GM18498 (cell line): ENCODE results near the gene ZNF544.

Source experiments
- ATAC-seq: cut with Tn5 transposase; IDR thresholded peaks from one replicate; pipeline ENCODE4 v1.9.1; 2021; ENCODE audit warnings: mild to moderate bottlenecking, moderate library complexity; ENCODE audit not compliant: unreplicated experiment

Gene ZNF544

DNA sequence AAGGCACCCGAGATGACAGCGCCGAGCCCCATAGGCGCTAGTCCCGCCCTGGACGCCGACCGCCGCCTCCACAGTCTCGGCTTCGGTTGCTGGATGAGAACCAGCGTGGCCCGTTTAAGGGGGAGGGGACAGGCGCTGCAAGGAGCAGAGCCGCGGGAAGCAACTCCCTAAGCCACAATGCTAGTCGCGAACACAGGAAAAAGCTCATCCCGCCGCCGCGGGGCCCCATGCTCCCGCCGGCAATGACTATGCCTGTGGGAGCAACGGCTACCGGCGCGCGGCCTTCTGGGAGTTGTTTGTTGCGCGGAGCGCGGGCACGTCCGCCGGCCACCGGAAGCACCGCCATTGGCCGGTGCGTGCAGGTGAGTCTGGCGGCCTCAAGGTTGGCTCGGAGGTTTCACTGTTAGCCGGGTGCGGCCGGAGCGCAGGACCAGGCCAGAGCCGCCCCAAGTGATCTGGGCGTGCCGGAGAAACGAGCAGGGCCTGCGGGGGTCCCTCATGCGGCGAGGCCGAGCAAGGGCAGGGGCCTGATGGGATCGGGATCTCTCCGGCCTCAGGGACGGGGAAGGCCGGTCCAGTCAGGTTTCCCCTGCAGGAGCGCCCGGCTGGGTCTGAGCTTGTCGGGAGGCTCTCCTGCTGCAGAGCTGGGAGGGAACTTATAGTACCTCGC lies at the start of gene ZNF544:
ZNF544 (plus strand) TSS at position 330 of the 670 bp plus-strand sequence. CDS start 15,110 bp downstream, outside the sequence.
- ATAC-seq: peak; percentile 89

GRCh38 chr19:58181902-58182576 lies 46.7 kb upstream of the ZNF544 start:
- ATAC-seq: no peak

- ATAC-seq: peak; percentile 6
These were observed 46.1 kb upstream of the ZNF544 start for GRCh38 chr19:58182577-58182988.

DNA sequence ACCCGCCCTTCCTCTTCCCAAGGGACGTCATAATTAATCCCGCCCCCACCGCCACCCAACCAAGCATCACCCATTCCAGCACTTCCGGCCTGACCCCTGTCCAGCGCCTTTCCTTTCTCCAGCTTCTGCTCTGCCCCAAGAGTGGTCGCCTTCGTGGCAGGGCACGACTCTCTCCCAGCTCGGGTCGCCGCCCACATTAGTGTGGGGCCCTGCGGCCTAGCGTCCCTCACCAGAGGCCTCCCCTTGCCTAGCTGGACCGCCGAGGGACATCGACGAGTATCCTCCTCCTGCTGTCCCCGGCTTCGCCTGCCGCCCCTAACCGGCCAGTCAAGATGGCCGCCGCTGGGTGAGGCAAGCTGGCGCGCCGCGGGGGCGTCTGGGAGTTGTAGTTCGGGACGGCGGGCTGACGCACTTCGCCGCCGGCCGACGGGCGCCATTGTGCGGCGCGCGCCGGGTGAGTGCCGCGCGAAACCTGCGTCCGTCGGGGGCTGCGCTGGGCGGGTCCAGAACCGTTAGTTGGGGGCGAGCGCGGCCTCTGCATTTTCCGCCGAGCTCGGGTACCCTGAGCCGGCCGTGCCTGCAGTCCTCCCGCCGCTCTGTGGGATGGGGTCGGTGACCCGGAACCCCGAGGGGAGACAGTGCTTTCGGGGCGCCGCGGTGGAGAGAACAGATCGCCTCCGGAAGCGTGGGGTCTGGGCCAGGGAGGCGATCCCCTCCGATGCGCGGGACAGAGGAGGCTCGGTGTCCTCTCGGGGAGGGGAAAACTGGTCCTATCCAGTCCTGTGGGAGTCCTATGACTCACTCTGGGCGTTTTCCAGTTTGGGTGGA lies 45.5 kb upstream of the ZNF544 start, which contains the start of gene ZNF274:
ZNF274 (plus strand) TSS at position 73 of the 828 bp plus-strand sequence. CDS start 905 bp downstream, outside the sequence.
- peak; percentile 93 for ATAC-seq

- no peak for ATAC-seq
These were observed 44.9 kb upstream of the ZNF544 start for GRCh38 chr19:58183817-58184215.

- ATAC-seq: no peak
These were observed 31.7 kb upstream of the ZNF544 start for GRCh38 chr19:58196901-58197616.

DNA sequence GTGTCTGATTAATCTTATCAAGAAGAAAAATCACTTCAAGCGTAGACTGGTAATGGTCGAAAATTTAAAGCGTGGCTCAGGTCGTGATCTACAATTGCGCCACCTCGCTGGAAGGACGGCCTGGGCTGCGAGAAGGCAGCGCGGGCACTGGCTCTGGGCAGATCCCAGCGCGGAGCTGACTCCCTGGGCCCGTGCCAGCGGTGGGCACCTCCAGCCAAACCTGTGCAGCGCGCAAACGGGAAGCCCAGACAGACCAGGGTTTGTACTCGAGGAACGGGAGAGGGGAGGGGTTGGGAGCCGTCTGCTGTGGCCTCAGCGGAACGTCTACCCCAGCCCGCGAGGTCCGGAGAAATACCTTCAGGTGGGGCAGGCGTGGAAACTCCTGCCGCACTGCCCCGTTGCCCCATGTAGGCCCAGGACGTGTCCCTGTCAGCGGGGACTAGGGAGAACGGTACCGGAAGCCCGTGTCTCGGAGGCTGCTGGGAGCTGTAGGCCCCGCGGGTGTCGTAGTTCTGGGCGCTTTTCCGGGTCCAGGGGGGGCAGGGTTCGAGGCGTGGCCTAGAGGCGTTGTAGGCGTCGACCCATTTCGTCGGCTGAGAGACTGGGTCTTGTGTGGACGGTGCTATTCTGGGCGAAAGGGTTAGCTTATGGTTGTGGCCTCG lies 24.8 kb upstream of the ZNF544 start:
- no peak for ATAC-seq

DNA sequence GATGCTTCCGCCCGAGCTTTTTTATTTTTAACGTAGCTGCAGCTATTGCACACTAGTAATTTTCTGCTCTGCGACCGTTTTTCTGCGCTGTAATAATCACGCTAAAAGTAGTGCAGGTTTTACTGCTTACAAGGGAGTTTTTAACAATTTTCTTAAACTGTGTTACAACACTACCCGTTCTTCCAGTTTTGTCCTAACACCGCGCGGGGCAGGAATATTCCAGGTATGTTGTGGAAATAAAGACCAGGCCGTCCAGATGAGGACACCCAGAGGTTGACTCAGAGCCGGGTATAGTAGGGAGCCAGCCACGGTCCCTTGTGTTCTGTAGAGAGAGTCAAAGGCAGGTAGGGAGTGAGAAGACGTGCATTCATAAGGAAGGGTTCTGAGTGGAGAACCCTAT lies 24.1 kb upstream of the ZNF544 start:
- ATAC-seq: no peak

GRCh38 chr19:58209577-58209976 lies 19.1 kb upstream of the ZNF544 start:
- ATAC-seq: no peak

- ATAC-seq: no peak
These were observed 16.2 kb upstream of the ZNF544 start for GRCh38 chr19:58212336-58213074.

- ATAC-seq: no peak
These were observed 15.7 kb upstream of the ZNF544 start for GRCh38 chr19:58213075-58213369.

DNA sequence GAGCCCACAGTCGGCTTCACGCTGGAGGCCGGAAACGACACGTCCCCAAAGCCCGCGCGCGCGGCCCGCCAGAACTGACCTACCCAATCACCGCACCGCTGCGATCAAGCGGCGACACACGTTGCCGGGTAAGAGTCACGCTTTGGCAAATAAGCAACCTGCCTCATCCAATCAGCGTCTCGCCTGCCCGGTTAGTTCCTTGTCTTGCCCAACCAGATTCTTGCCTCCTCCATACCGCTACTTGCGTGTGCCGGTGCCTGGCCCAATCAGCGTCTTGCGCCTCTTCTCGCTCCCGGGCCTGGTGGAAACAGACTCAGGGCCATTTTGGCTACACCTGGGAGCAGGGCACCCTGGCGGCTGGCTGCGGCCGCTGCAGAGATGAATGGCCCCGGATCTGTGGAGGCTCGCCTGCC lies 11.6 kb upstream of the ZNF544 start:
- no peak for ATAC-seq

GRCh38 chr19:58217607-58218391 lies 10.9 kb upstream of the ZNF544 start:
- no peak for ATAC-seq

DNA sequence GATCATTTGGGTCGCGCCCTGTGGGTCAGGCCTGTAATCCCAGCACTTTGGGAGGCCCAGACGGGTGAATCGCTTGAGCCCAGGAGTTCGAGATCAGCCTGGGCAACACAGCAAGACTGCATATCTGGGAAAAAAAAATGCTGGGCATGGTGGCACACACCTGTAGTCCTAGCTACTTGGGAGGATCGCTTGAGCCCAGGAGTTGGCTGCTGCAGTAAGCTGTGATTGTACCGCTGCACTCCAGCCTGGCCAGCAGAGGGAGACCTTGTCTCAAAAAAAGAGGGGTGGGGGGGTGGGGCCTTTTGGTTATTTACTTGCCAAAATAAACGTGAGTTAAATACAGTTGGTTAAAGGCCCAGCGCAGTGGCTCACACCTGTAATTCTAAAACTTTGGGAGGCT lies 9.8 kb upstream of the ZNF544 start:
- no peak for ATAC-seq

DNA sequence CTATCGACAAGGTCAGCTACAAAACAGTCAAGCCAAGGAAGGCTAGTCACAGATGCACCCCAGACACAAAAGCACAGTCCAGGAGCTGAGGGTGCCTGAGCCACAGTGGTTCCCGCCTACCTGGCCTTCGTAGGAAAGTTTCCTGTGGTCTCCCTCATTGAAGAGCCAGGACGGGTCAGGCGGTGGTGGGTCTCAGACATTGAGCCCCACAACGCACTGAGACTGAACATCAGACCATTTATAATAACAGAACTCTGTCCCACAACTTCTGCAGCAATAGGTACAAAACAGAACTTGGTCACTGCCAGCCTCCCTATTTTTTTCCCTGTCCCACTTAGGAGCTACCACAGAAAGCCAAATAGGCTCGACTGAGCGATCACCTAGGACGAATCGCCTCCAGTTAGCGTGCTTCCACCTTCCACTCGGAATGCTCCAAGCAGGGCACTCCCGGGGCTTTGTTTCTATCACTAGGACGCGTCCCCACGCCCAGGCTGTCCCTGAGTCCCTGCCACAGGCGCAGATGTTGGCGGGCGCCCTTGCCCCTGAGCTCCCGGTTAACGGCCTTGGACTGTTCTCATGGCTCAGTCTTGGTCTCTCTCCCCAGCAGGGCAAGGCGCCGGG lies 640 bp upstream of the ZNF544 start:
- ATAC-seq: no peak

GRCh38 chr19:58229255-58229639 lies 533 bp downstream of the ZNF544 start:
- ATAC-seq: no peak

GRCh38 chr19:58237324-58237723 lies 8.6 kb downstream of the ZNF544 start:
- no peak for ATAC-seq

- no peak for ATAC-seq
These were observed 14.6 kb downstream of the ZNF544 start for GRCh38 chr19:58243351-58243750.

DNA sequence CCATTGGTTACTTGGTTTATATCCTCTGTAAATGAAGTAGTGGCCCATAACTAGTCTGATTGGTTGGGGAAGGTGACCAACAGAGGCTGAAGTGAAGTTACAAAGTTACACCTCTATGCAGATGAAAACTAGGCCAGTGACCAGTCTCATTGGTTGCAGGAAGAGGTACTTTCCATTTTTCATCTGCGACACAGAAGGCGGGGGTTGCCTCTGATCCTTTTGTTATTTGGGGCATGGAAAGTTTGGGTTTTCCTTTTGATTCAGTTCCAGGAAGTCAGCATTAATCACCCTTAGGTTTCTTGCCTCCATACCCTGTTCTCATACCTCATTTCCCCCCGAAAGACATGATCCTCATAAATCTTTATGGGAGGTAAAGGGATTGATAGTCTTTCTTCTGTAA lies 20.2 kb downstream of the ZNF544 start:
- ATAC-seq: no peak
